ENCODE results near the gene NAB2.

The NAB2 gene

DNA sequence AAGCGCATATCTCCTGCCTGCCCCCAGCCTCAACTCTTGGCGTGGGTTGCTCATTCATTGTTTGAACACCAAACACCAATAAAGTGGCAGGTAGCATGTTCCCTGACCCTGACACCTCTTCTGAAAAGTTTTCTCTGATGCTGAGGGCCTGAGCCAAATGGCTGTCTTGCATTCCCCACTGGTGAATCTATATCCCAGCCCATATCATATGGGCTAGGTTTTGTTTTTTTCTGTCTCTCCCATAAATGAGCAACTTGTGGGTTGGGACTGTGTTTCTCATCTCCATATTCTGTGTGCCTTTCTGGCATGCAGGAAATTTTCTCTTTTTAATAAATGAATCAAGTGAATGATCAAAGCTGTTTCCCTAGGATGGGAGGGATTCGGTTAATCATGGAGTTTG is 44.0 kb upstream of the NAB2 start:
- CTCF ChIA-PET: interaction anchor here (0.7 kb wide), 1 partner anchor 14 kb away, joined by 3 read pairs; no protein-coding TSS in a partner anchor

DNA sequence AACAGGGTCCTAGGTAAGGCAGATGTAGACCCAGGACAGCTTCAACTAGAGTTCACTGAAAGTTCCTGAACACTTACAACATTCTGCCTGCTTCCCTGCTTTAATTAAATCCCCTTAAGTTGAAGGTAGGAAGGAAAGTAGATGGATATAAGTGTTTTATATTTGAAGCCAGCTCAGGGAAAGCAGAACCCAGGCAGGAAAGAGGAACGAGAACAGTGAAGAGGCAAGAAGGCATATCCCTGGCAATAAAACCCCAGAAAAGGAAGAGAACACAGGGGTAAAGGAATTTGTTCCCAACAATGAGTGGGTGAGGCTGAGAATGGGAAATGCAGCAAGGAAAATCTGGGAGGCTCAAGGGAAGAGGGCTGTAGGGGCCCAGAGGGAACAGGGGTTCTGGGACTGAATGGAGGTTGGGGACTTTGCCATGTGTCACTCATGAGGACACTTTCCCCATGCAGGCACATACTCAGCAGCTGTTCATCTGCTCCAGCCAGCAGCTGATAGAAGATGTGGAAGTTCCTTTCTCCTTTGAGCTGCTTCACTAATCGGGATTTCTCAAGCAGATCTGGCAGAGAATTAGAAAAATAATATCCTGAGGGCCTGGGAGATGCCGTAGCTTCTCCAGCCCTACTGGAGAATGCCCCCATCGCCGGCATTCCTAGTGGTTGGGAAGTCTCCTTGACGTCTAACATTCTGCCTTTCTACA is 42.7 kb upstream of the NAB2 start:
- H3K9me3 ChIP-seq (ENCODE audit: control insufficient read depth, insufficient read depth, low read depth, low read length): no peaks in the 10 kb centered on the region
- TF ChIP-seq PATZ1 (tag by site-specific recombination; IDR thresholded peaks at IDR 0.05): no peak
- TF ChIP-seq ZNF624 (tag by site-specific recombination; IDR thresholded peaks at IDR 0.05): no peak
- no peak for TF ChIP-seq ZNF596 (tag by site-specific recombination; IDR thresholded peaks at IDR 0.05)
- ChIA-PET CTCF (interaction anchor here (0.6 to 2.8 kb wide), 6 partner anchors 16 to 177 kb away, joined by 3 to 12 read pairs (median 4); no protein-coding TSS in a partner anchor), POLR2A (no interaction called here)
- no peak overlapping the region for H3K27ac ChIP-seq (ENCODE audit: extremely low read depth, low read depth, low read length)
- H3K4me1 ChIP-seq (ENCODE audit: control insufficient read depth, insufficient read depth, low read length): no peaks in the 10 kb centered on the region
- H3K36me3 ChIP-seq (ENCODE audit: control insufficient read depth in 2 of 2, insufficient read depth in 1 of 2, low read length in 2 of 2): no peaks in the 10 kb centered on the region
- H3K4me3 ChIP-seq (ENCODE audit: low read depth, low read length): no peak overlapping the region

More for the DNA sequence above, 44.0 kb upstream of the NAB2 start:
- POLR2A ChIA-PET: no interaction called here
- H3K9me3 ChIP-seq (ENCODE audit: control insufficient read depth, insufficient read depth, low read depth, low read length): no peaks in the 10 kb centered on the region
- TF ChIP-seq ZNF292 (tag by site-specific recombination; IDR thresholded peaks at IDR 0.05; ENCODE audit: borderline replicate concordance, low read depth): no peak
- TF ChIP-seq SP2 (tag by site-specific recombination; IDR thresholded peaks at IDR 0.05): no peak
- TF ChIP-seq ZNF221 (tag by site-specific recombination; IDR thresholded peaks at IDR 0.05; ENCODE audit: borderline replicate concordance): no peak
- TF ChIP-seq ZNF114 (tag by site-specific recombination; IDR thresholded peaks at IDR 0.05): no peak
- no peak for TF ChIP-seq ZNF473 (tag by site-specific recombination; IDR thresholded peaks at IDR 0.05)
- no peak for TF ChIP-seq ZNF140 (tag by site-specific recombination; IDR thresholded peaks at IDR 0.05)
- no peak for TF ChIP-seq ZNF211 (tag by site-specific recombination; IDR thresholded peaks at IDR 0.05; ENCODE audit: low read depth)
- TF ChIP-seq ZXDB (tag by site-specific recombination; IDR thresholded peaks at IDR 0.05): no peak
- TF ChIP-seq ZBTB44 (tag by site-specific recombination; IDR thresholded peaks at IDR 0.05): no peak
- TF ChIP-seq ZFHX2 (tag by site-specific recombination; conservative IDR thresholded peaks at IDR 0.05): no peak
- TF ChIP-seq ZNF324 (tag by site-specific recombination; IDR thresholded peaks at IDR 0.05): no peak
- TF ChIP-seq, protein P1, sequence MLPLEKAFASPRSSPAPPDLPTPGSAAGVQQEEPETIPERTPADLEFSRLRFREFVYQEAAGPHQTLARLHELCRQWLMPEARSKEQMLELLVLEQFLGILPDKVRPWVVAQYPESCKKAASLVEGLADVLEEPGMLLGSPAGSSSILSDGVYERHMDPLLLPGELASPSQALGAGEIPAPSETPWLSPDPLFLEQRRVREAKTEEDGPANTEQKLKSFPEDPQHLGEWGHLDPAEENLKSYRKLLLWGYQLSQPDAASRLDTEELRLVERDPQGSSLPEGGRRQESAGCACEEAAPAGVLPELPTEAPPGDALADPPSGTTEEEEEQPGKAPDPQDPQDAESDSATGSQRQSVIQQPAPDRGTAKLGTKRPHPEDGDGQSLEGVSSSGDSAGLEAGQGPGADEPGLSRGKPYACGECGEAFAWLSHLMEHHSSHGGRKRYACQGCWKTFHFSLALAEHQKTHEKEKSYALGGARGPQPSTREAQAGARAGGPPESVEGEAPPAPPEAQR (tag by site-specific recombination; IDR thresholded peaks at IDR 0.05): no peak
- TF ChIP-seq ZNF26 (tag by site-specific recombination; IDR thresholded peaks at IDR 0.05): no peak
- TF ChIP-seq ZNF585B (tag by site-specific recombination; IDR thresholded peaks at IDR 0.05): no peak
- no peak for TF ChIP-seq ZNF610 (tag by site-specific recombination; IDR thresholded peaks at IDR 0.05; ENCODE audit: borderline replicate concordance)
- TF ChIP-seq ZNF433 (tag by site-specific recombination; IDR thresholded peaks at IDR 0.05; ENCODE audit: low read depth): no peak
- no peak for TF ChIP-seq ZNF24 (tag by site-specific recombination; IDR thresholded peaks at IDR 0.05)
- H3K27ac ChIP-seq (ENCODE audit: extremely low read depth, low read depth, low read length): no peak overlapping the region
- no peaks in the 10 kb centered on the region for H3K36me3 ChIP-seq (ENCODE audit: control insufficient read depth in 2 of 2, insufficient read depth in 1 of 2, low read length in 2 of 2)
- no peaks in the 10 kb centered on the region for H3K4me1 ChIP-seq (ENCODE audit: control insufficient read depth, insufficient read depth, low read length)
- H3K4me3 ChIP-seq (ENCODE audit: low read depth, low read length): no peak overlapping the region
